Kasumi-1 (cell line): Measurements from ENCODE around the gene NAT10.

Source experiments
- DNase-seq, 2 experiments: peaks; one replicate each; lab custom pipeline; 2025; lab: John Stamatoyannopoulos, UW

Gene NAT10

GRCh38 chr11:34111722-34112270 is 6.4 kb downstream of the NAT10 start:
- DNase-seq, result no peak

GRCh38 chr11:34114014-34114413 is 8.6 kb downstream of the NAT10 start:
- no peak for DNase-seq

GRCh38 chr11:34114471-34114870 is 9.0 kb downstream of the NAT10 start:
- DNase-seq, result no peak

GRCh38 chr11:34120651-34121050 is 15.2 kb downstream of the NAT10 start:
- DNase-seq, result no peak

GRCh38 chr11:34124885-34125668 is 19.6 kb downstream of the NAT10 start:
- DNase-seq, result no peak

- no peak for DNase-seq
Observed at GRCh38 chr11:34126959-34127848, 21.8 kb downstream of the NAT10 start.

- no peak for DNase-seq
Observed at GRCh38 chr11:34128824-34129223, 23.4 kb downstream of the NAT10 start.

GRCh38 chr11:34132261-34132965 is 27.0 kb downstream of the NAT10 start:
- no peak for DNase-seq

- DNase-seq, result no peak
Observed at GRCh38 chr11:34134765-34135164, 29.3 kb downstream of the NAT10 start.

GRCh38 chr11:34135439-34135838 is 30.0 kb downstream of the NAT10 start:
- no peak for DNase-seq

- no peak for DNase-seq
Observed at GRCh38 chr11:34136420-34136819, 31.0 kb downstream of the NAT10 start.

GRCh38 chr11:34139346-34139745 is 33.9 kb downstream of the NAT10 start:
- no peak for DNase-seq

- DNase-seq, result no peak
Observed at GRCh38 chr11:34140149-34140548, 34.7 kb downstream of the NAT10 start.

GRCh38 chr11:34143048-34143447 is 37.6 kb downstream of the NAT10 start:
- DNase-seq, result no peak

- no peak for DNase-seq
Observed at GRCh38 chr11:34145073-34145472, 39.6 kb downstream of the NAT10 start.

- no peak for DNase-seq
Observed at GRCh38 chr11:34145847-34146381, 40.5 kb downstream of the NAT10 start.

GRCh38 chr11:34146411-34146810 is 41.0 kb downstream of the NAT10 start:
- DNase-seq, result no peak

GRCh38 chr11:34146866-34147265 is 41.4 kb downstream of the NAT10 start:
- DNase-seq, result no peak

- DNase-seq, result no peak
Observed at GRCh38 chr11:34147581-34147980, 42.2 kb downstream of the NAT10 start.

- peak in 1 of 2 experiments; percentile 51 for DNase-seq
Observed at GRCh38 chr11:34148504-34149165, 43.2 kb downstream of the NAT10 start.

GRCh38 chr11:34149274-34149673 is 43.8 kb downstream of the NAT10 start:
- DNase-seq, result no peak
